SU-DHL-6 (cell line): ENCODE data around the gene FITM1.
A peak's percentile ranks its signal among the peaks of the same experiment; 100 is the strongest.

Source experiments
- H2AFZ ChIP-seq: fragments of 200-600 bp; sonication (generic); 2 replicates; pipeline ENCODE4 v1.6.1; 2014; ENCODE audit warnings: low read depth, mild to moderate bottlenecking, moderate library complexity, mixed read lengths, antibody characterized with exemption, low read length; ENCODE audit not compliant: severe bottlenecking
- H3F3A ChIP-seq: fragments of 200-600 bp; shearing (Covaris generic); 2 replicates; pipeline ENCODE4 v1.6.0; 2016; ENCODE audit warnings: antibody characterized with exemption, mild to moderate bottlenecking; ENCODE audit not compliant: insufficient read depth
- H3K27ac ChIP-seq: fragments of 200-600 bp; sonication (generic); 2 replicates; pipeline ENCODE4 v1.5.1; 2016; ENCODE audit warnings: low read depth, mild to moderate bottlenecking, low read length, moderate library complexity, mixed read lengths
- H3K27me3 ChIP-seq: fragments of 200-600 bp; sonication (generic), shearing (Covaris generic); 2 replicates; pipeline ENCODE4 v1.6.0; 2014; ENCODE audit warnings: mild to moderate bottlenecking, low read length
- H3K36me3 ChIP-seq: fragments of 200-600 bp; sonication (generic); 2 replicates; pipeline ENCODE4 v1.6.1; 2014; ENCODE audit warnings: mild to moderate bottlenecking, low read length, mixed read lengths
- H3K4me2 ChIP-seq: fragments of 300-600, 200-600 bp; shearing (Covaris generic), sonication (generic); 2 replicates; pipeline ENCODE4 v1.6.0; 2014; ENCODE audit warnings: low read length, low read depth, mild to moderate bottlenecking; ENCODE audit not compliant: poor library complexity, severe bottlenecking
- H3K4me3 ChIP-seq: fragments of 200-600 bp; sonication (generic); 2 replicates; pipeline ENCODE4 v1.5.1; 2014; ENCODE audit warnings: antibody characterized with exemption, low read length, mild to moderate bottlenecking, mixed read lengths; ENCODE audit not compliant: insufficient read depth, poor library complexity, severe bottlenecking
- H3K79me2 ChIP-seq: fragments of 200-600 bp; sonication (generic); 2 replicates; pipeline ENCODE4 v1.6.1; 2014; ENCODE audit warnings: mild to moderate bottlenecking, low read length, moderate library complexity; ENCODE audit not compliant: insufficient read depth
- H3K9ac ChIP-seq: fragments of 200-600 bp; sonication (generic); 2 replicates; pipeline ENCODE4 v1.7.0; 2014; ENCODE audit warnings: mild to moderate bottlenecking, low read length
- H3K9me2 ChIP-seq: fragments of 200-600 bp; sonication (generic); replicated peaks from 2 replicates; pipeline ENCODE4 v1.6.1; 2014; ENCODE audit warnings: low read length; ENCODE audit not compliant: insufficient read depth
- H3K9me3 ChIP-seq: fragments of 200-600 bp; sonication (generic); 2 replicates; pipeline ENCODE4 v1.6.1; 2014; ENCODE audit warnings: low read length, mixed read lengths; ENCODE audit not compliant: insufficient read depth
- H4K20me1 ChIP-seq: fragments of 200-600 bp; sonication (generic); 2 replicates; pipeline ENCODE4 v1.6.1; 2014; ENCODE audit warnings: low read depth, mild to moderate bottlenecking, antibody characterized with exemption, low read length, moderate library complexity, mixed read lengths
- CTCF ChIP-seq: fragments of 200-600 bp; sonication (generic); IDR thresholded peaks from one replicate; pipeline ENCODE4 v1.5.1; 2017; ENCODE audit warnings: antibody characterized with exemption, mild to moderate bottlenecking, low read length, moderate library complexity; ENCODE audit not compliant: insufficient read depth, poor library complexity, severe bottlenecking
- EZH2phosphoT487 ChIP-seq: fragments of 200-600 bp; sonication (generic), shearing (Covaris generic); conservative IDR thresholded peaks from 2 replicates; pipeline ENCODE4 v1.6.1; 2018; ENCODE audit warnings: mild to moderate bottlenecking, antibody characterized with exemption, low read length, moderate library complexity, mixed read lengths

The FITM1 gene

GRCh38 chr14:24135834-24136683 is 5.6 kb downstream of the FITM1 start, which contains the start of gene PSME1:
Gene PSME1, plus strand, starts transcription at chr14:24136194. Its CDS starts 69 bp downstream, at chr14:24136263.
- Histone ChIP-seq H3K9me3 (no peaks in the 10 kb centered on the region), H3K79me2 (peaks cover 20% of the 10 kb centered on the region), H3K9me2 (no peaks in the 10 kb centered on the region), H3K36me3 (no peaks in the 10 kb centered on the region), H3K27me3 (no peaks in the 10 kb centered on the region), H4K20me1 (no peaks in the 10 kb centered on the region), H3K4me3 (peak within 1 kb of the TSS; percentile 85), H3K9ac (peak within 1 kb of the TSS; percentile 89), H3K27ac (peak within 1 kb of the TSS; percentile 73), H3K4me2 (peak within 1 kb of the TSS; percentile 79), H2AFZ (peak within 1 kb of the TSS; percentile 74), H3F3A (peaks cover 35% of the 10 kb centered on the region)
- TF ChIP-seq EZH2phosphoT487 (no peak), CTCF (no peak)

DNA sequence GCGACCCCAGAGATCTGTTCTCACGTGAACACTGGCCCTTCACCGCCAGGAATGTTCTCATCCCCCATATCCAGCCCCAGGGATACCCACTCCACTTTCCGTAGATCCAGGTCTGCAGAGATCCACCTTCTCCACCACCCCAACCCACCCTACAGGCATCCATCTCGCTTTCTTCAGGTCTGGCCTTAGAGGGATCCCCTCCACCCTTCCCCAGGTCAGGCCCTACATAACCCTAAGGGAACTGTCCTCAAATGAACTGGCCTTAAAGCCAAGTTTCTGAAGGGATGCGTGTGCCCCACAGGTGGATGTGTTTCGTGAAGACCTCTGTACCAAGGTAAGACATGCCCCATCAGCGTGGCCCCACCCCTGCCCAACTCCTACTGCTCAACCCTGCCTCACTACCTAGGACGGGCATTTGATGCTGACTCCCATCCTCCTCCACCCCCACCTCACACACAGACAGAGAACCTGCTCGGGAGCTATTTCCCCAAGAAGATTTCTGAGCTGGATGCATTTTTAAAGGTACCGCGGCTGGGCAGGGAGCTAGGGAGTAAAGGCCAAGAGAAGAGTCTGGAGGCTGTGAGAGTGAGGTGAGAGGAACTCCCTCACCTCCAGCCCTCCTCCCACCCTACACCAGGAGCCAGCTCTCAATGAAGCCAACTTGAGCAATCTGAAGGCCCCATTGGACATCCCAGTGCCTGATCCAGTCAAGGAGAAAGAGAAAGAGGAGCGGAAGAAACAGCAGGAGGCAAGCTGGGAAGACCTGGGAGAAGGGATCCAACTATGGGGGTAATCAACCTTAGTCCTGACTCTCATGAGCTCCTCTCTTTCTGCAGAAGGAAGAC is 6.4 kb downstream of the FITM1 start:
- Histone ChIP-seq H3K9me2 (no peaks in the 10 kb centered on the region), H3K27me3 (no peaks in the 10 kb centered on the region), H2AFZ (no peak overlapping the region), H4K20me1 (no peaks in the 10 kb centered on the region), H3K79me2 (peaks cover 20% of the 10 kb centered on the region), H3K9me3 (no peaks in the 10 kb centered on the region), H3K36me3 (no peaks in the 10 kb centered on the region), H3K4me3 (peak overlapping the region; percentile 85), H3K4me2 (peak overlapping the region; percentile 56), H3F3A (peaks cover 35% of the 10 kb centered on the region), H3K27ac (peak overlapping the region; percentile 73), H3K9ac (peak overlapping the region; percentile 89)
- TF ChIP-seq CTCF (no peak), EZH2phosphoT487 (no peak)

- Histone ChIP-seq H2AFZ (no peak overlapping the region), H4K20me1 (no peaks in the 10 kb centered on the region), H3K9ac (0 out of 2 replicates have a peak overlapping the region, but pooled peaks have one; percentile 89), H3K79me2 (peaks cover 20% of the 10 kb centered on the region), H3F3A (peaks cover 35% of the 10 kb centered on the region), H3K9me2 (no peaks in the 10 kb centered on the region), H3K36me3 (no peaks in the 10 kb centered on the region), H3K27ac (peak overlapping the region; percentile 73), H3K4me3 (no peak overlapping the region), H3K27me3 (no peaks in the 10 kb centered on the region), H3K4me2 (no peak overlapping the region), H3K9me3 (no peaks in the 10 kb centered on the region)
- TF ChIP-seq CTCF (no peak), EZH2phosphoT487 (no peak)
Measured at GRCh38 chr14:24137529-24138395, 7.3 kb downstream of the FITM1 start.
